Endodermal cell (in vitro differentiated cells): Measurements from ENCODE around the gene COX8C. TPM values are rescaled to one million over a fixed set of nuclear protein-coding genes. Genes with fewer than 3 reads are reported as not detected.

Experiments
- DNase-seq: peaks from one replicate; pipeline ENCODE4 v3.0.0-alpha.2; 2017
- H3K27ac ChIP-seq: 2 replicates; pipeline ENCODE4 v1.5.1; 2013; ENCODE audit warnings: mild to moderate bottlenecking, low read depth, low read length, moderate library complexity
- H3K27me3 ChIP-seq: 2 replicates; pipeline ENCODE4 v1.6.1; 2013; ENCODE audit warnings: mild to moderate bottlenecking, low read length, moderate library complexity; ENCODE audit not compliant: insufficient read depth, control insufficient read depth, poor library complexity, severe bottlenecking
- H3K36me3 ChIP-seq: 2 replicates; pipeline ENCODE4 v1.7.0; 2013; ENCODE audit warnings: mild to moderate bottlenecking, low read length, moderate library complexity; ENCODE audit not compliant: control insufficient read depth, insufficient read depth
- H3K4me1 ChIP-seq: one replicate; pipeline ENCODE4 v1.7.0; 2013; ENCODE audit warnings: low read length; ENCODE audit not compliant: control insufficient read depth, insufficient read depth
- H3K4me3 ChIP-seq: 2 replicates; pipeline ENCODE4 v1.5.1; 2013; ENCODE audit warnings: mild to moderate bottlenecking, low read length, moderate library complexity
- H3K9ac ChIP-seq: 2 replicates; pipeline ENCODE4 v1.6.1; 2013; ENCODE audit warnings: mild to moderate bottlenecking, low read length, moderate library complexity; ENCODE audit not compliant: poor library complexity, severe bottlenecking; ENCODE audit errors: extremely low read depth
- H3K9me3 ChIP-seq: 2 replicates; pipeline ENCODE4 v1.6.1; 2013; ENCODE audit warnings: mild to moderate bottlenecking, low read length, moderate library complexity; ENCODE audit not compliant: control insufficient read depth
- H3K27ac Mint-ChIP-seq: 2 replicates; pipeline ENCODE4 v1.8.0; 2020; ENCODE audit warnings: mixed read lengths
- H3K27me3 Mint-ChIP-seq: 2 replicates; pipeline ENCODE4 v1.8.0; 2021; ENCODE audit warnings: mild to moderate bottlenecking, mixed read lengths; ENCODE audit not compliant: insufficient read depth
- H3K36me3 Mint-ChIP-seq: 2 replicates; pipeline ENCODE4 v1.8.0; 2020; ENCODE audit warnings: low read depth, mixed read lengths
- H3K4me1 Mint-ChIP-seq: 2 replicates; pipeline ENCODE4 v1.8.0; 2020; ENCODE audit warnings: mixed read lengths
- H3K4me3 Mint-ChIP-seq: 2 replicates; pipeline ENCODE4 v1.8.0; 2020; ENCODE audit warnings: mild to moderate bottlenecking, moderate library complexity, mixed read lengths
- H3K9me3 Mint-ChIP-seq: 2 replicates; pipeline ENCODE4 v1.8.0; 2020; ENCODE audit warnings: mild to moderate bottlenecking, mixed read lengths
- CTCF ChIP-seq: fragments of 200-600 bp; sonication (generic); conservative IDR thresholded peaks from 2 replicates; pipeline ENCODE4 v1.5.0; 2021; ENCODE audit warnings: antibody characterized with exemption, mild to moderate bottlenecking
- WGBS, 2 experiments: methylation state at CpG; one replicate each; pipeline versions ENCODE4 v1.1.5 to v1.1.7; 2013; ENCODE audit warnings: missing lambda C conversion rate in 2 of 2, mixed read lengths in 1 of 2; ENCODE audit not compliant: insufficient coverage in 1 of 2, insufficient read length in 1 of 2; 5-methylcytosine and 5-hydroxymethylcytosine counted together
- total RNA-seq, 2 donors: library from RNA; stranded (reverse); fragmentation: NEBNext Ultra II Directional in 1 of 2; extraction: Animal tissue kit (Norgen Biotek cat#: 25700) in 1 of 2; gene quantifications; 2 replicates in 1 of 2; 3 replicates in 1 of 2; pipeline ENCODE4 v1.2.1, GENCODE V29; 2021

The COX8C gene
- total RNA-seq, 2 donors from 2014 or later: not detected

- no peaks in the 10 kb centered on the region for H3K9me3 ChIP-seq
- peak overlapping the region; percentile 37 for H3K27ac ChIP-seq
- Mint-ChIP-seq H3K27me3 (no peaks in the 10 kb centered on the region), H3K4me3 (no peak overlapping the region), H3K4me1 (peaks cover 43% of the 10 kb centered on the region), H3K9me3 (no peaks in the 10 kb centered on the region), H3K36me3 (peaks cover 2% of the 10 kb centered on the region), H3K27ac (peak overlapping the region; percentile 96)
- no peak overlapping the region for H3K9ac ChIP-seq
- 83 to 89% methylated on average over 4 to 6 of the region's 6 CpGs for WGBS, 2 experiments
- H3K4me1 ChIP-seq: peaks cover 6% of the 10 kb centered on the region
- no peaks in the 10 kb centered on the region for H3K36me3 ChIP-seq
- peak; percentile 65 for DNase-seq
- H3K4me3 ChIP-seq: no peak overlapping the region
- no peak for TF ChIP-seq CTCF
- H3K27me3 ChIP-seq: no peaks in the 10 kb centered on the region
These were observed 45.0 kb upstream of the COX8C start for GRCh38 chr14:93301821-93302447.

GRCh38 chr14:93302688-93303581 lies 44.0 kb upstream of the COX8C start:
- Histone ChIP-seq H3K27ac (no peak overlapping the region), H3K36me3 (no peaks in the 10 kb centered on the region), H3K27me3 (no peaks in the 10 kb centered on the region), H3K4me1 (peaks cover 6% of the 10 kb centered on the region), H3K9ac (no peak overlapping the region), H3K9me3 (no peaks in the 10 kb centered on the region), H3K4me3 (no peak overlapping the region)
- peaks cover 43% of the 10 kb centered on the region for H3K4me1 Mint-ChIP-seq
- no peak for TF ChIP-seq CTCF
- H3K27me3 Mint-ChIP-seq: no peaks in the 10 kb centered on the region
- no peak overlapping the region for H3K4me3 Mint-ChIP-seq
- peaks cover 5% of the 10 kb centered on the region for H3K36me3 Mint-ChIP-seq
- no peaks in the 10 kb centered on the region for H3K9me3 Mint-ChIP-seq
- no peak for DNase-seq
- peak overlapping the region; percentile 60 for H3K27ac Mint-ChIP-seq
- WGBS, 2 experiments: 96 to 98% methylated on average over 9 to 12 of the region's 12 CpGs

DNA sequence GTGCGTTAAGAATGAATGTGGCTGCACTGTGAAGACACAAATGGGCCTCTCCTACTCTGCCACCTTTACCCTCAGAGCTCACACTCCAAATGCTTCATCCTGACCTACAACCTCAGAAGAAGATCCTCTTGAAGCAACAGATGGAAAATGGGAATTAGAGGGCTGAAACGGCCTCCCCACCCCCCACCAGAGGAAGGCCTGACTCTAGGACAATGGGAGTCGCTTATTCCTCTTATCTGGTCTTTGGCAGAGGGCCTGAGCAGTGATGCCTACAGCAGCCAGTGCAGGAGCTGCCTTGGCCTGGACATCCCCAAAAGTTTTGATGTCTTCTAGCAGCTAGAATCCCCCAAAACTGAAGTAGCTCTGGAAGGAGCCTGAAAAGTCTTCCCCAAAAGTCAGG lies 43.3 kb upstream of the COX8C start:
- peaks cover 9% of the 10 kb centered on the region for H3K36me3 Mint-ChIP-seq
- TF ChIP-seq CTCF: no peak
- Histone ChIP-seq H3K9me3 (no peaks in the 10 kb centered on the region), H3K27me3 (no peaks in the 10 kb centered on the region), H3K9ac (no peak overlapping the region), H3K27ac (no peak overlapping the region), H3K4me3 (peak overlapping the region; percentile 39), H3K4me1 (peaks cover 6% of the 10 kb centered on the region), H3K36me3 (no peaks in the 10 kb centered on the region)
- WGBS, 2 experiments: 80 to 83% methylated on average over 2 to 3 of the region's 3 CpGs
- H3K4me1 Mint-ChIP-seq: peaks cover 42% of the 10 kb centered on the region
- no peak for DNase-seq
- no peaks in the 10 kb centered on the region for H3K27me3 Mint-ChIP-seq
- H3K4me3 Mint-ChIP-seq: no peak overlapping the region
- no peaks in the 10 kb centered on the region for H3K9me3 Mint-ChIP-seq
- H3K27ac Mint-ChIP-seq: peak overlapping the region; percentile 62
